GM04503 (cell line): ENCODE measurements around the gene RIC8B.

Experiments used
- DNase-seq: peaks from one replicate; pipeline ENCODE4 v3.0.0-alpha.2; 2012; ENCODE audit warnings: low read depth

RIC8B gene

GRCh38 chr12:106801830-106802533 is 27.5 kb downstream of the RIC8B start:
- no peak for DNase-seq

- DNase-seq: no peak
These were observed 30.2 kb downstream of the RIC8B start for GRCh38 chr12:106804668-106805067.

GRCh38 chr12:106814714-106815113 is 40.2 kb downstream of the RIC8B start:
- DNase-seq: peak; percentile 3

- DNase-seq: no peak
These were observed 41.3 kb downstream of the RIC8B start for GRCh38 chr12:106815741-106816140.

GRCh38 chr12:106816231-106816630 is 41.7 kb downstream of the RIC8B start:
- no peak for DNase-seq

GRCh38 chr12:106819991-106820390 is 45.5 kb downstream of the RIC8B start:
- DNase-seq: no peak

- DNase-seq: no peak
These were observed 57.2 kb downstream of the RIC8B start for GRCh38 chr12:106831699-106832098.

GRCh38 chr12:106837782-106838181 is 63.3 kb downstream of the RIC8B start:
- no peak for DNase-seq

GRCh38 chr12:106839333-106839732 is 64.9 kb downstream of the RIC8B start:
- no peak for DNase-seq

GRCh38 chr12:106840243-106840642 is 65.8 kb downstream of the RIC8B start:
- peak; percentile 17 for DNase-seq

GRCh38 chr12:106841510-106842302 is 67.2 kb downstream of the RIC8B start:
- no peak for DNase-seq

GRCh38 chr12:106845902-106846301 is 71.4 kb downstream of the RIC8B start:
- no peak for DNase-seq

GRCh38 chr12:106847861-106848260 is 73.4 kb downstream of the RIC8B start:
- DNase-seq: no peak

- no peak for DNase-seq
These were observed 76.8 kb downstream of the RIC8B start for GRCh38 chr12:106851306-106851705.

GRCh38 chr12:106854723-106855122 is 80.2 kb downstream of the RIC8B start:
- no peak for DNase-seq

- no peak for DNase-seq
These were observed 80.8 kb downstream of the RIC8B start for GRCh38 chr12:106855221-106855758.

GRCh38 chr12:106861984-106862916 is 87.8 kb downstream of the RIC8B start:
- peak; percentile 77 for DNase-seq

- no peak for DNase-seq
These were observed 88.7 kb downstream of the RIC8B start for GRCh38 chr12:106863189-106863588.

- DNase-seq: no peak
These were observed 91.2 kb downstream of the RIC8B start for GRCh38 chr12:106865683-106866082.

- no peak for DNase-seq
These were observed 92.1 kb downstream of the RIC8B start for GRCh38 chr12:106866426-106867080.

- no peak for DNase-seq
These were observed 93.2 kb downstream of the RIC8B start for GRCh38 chr12:106867651-106868050.
